ENCODE data around the gene ARIH1. TPM values are rescaled to one million over a fixed set of nuclear protein-coding genes. Genes with fewer than 3 reads are reported as not detected.
A peak's percentile ranks its signal among the peaks of the same experiment; 100 is the strongest.

ARIH1 gene
- total and polyA plus RNA-seq, 2 experiments from 2014 or later = 30.5 to 48.6 TPM

- TF ChIP-seq, protein P1, sequence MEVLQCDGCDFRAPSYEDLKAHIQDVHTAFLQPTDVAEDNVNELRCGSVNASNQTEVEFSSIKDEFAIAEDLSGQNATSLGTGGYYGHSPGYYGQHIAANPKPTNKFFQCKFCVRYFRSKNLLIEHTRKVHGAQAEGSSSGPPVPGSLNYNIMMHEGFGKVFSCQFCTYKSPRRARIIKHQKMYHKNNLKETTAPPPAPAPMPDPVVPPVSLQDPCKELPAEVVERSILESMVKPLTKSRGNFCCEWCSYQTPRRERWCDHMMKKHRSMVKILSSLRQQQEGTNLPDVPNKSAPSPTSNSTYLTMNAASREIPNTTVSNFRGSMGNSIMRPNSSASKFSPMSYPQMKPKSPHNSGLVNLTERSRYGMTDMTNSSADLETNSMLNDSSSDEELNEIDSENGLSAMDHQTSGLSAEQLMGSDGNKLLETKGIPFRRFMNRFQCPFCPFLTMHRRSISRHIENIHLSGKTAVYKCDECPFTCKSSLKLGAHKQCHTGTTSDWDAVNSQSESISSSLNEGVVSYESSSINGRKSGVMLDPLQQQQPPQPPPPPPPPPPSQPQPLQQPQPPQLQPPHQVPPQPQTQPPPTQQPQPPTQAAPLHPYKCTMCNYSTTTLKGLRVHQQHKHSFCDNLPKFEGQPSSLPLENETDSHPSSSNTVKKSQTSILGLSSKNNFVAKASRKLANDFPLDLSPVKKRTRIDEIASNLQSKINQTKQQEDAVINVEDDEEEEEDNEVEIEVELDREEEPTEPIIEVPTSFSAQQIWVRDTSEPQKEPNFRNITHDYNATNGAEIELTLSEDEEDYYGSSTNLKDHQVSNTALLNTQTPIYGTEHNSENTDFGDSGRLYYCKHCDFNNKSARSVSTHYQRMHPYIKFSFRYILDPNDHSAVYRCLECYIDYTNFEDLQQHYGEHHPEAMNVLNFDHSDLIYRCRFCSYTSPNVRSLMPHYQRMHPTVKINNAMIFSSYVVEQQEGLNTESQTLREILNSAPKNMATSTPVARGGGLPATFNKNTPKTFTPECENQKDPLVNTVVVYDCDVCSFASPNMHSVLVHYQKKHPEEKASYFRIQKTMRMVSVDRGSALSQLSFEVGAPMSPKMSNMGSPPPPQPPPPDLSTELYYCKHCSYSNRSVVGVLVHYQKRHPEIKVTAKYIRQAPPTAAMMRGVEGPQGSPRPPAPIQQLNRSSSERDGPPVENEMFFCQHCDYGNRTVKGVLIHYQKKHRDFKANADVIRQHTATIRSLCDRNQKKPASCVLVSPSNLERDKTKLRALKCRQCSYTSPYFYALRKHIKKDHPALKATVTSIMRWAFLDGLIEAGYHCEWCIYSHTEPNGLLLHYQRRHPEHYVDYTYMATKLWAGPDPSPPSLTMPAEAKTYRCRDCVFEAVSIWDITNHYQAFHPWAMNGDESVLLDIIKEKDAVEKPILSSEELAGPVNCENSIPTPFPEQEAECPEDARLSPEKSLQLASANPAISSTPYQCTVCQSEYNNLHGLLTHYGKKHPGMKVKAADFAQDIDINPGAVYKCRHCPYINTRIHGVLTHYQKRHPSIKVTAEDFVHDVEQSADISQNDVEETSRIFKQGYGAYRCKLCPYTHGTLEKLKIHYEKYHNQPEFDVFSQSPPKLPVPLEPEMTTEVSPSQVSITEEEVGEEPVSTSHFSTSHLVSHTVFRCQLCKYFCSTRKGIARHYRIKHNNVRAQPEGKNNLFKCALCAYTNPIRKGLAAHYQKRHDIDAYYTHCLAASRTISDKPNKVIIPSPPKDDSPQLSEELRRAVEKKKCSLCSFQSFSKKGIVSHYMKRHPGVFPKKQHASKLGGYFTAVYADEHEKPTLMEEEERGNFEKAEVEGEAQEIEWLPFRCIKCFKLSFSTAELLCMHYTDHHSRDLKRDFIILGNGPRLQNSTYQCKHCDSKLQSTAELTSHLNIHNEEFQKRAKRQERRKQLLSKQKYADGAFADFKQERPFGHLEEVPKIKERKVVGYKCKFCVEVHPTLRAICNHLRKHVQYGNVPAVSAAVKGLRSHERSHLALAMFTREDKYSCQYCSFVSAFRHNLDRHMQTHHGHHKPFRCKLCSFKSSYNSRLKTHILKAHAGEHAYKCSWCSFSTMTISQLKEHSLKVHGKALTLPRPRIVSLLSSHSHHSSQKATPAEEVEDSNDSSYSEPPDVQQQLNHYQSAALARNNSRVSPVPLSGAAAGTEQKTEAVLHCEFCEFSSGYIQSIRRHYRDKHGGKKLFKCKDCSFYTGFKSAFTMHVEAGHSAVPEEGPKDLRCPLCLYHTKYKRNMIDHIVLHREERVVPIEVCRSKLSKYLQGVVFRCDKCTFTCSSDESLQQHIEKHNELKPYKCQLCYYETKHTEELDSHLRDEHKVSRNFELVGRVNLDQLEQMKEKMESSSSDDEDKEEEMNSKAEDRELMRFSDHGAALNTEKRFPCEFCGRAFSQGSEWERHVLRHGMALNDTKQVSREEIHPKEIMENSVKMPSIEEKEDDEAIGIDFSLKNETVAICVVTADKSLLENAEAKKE (CRISPR knock-in tag; IDR thresholded peaks at IDR 0.05) = no peak
- TF ChIP-seq ZNF331 (CRISPR knock-in tag; IDR thresholded peaks at IDR 0.05; ENCODE audit: low read depth) (no peak), NANOG (IDR thresholded peaks at IDR 0.05; ENCODE audit: borderline replicate concordance) (no peak), EZH2 (IDR thresholded peaks at IDR 0.05; ENCODE audit: low read depth, unreplicated experiment) (no peak), ZNF114 (CRISPR knock-in tag; IDR thresholded peaks at IDR 0.05) (no peak), ETS1 (IDR thresholded peaks at IDR 0.05) (no peak), POLR2AphosphoS5 (IDR thresholded peaks at IDR 0.05; ENCODE audit: low read depth) (no peak)
Measured at GRCh38 chr15:72511536-72511935, 37.4 kb downstream of the ARIH1 start (continued).

DNA sequence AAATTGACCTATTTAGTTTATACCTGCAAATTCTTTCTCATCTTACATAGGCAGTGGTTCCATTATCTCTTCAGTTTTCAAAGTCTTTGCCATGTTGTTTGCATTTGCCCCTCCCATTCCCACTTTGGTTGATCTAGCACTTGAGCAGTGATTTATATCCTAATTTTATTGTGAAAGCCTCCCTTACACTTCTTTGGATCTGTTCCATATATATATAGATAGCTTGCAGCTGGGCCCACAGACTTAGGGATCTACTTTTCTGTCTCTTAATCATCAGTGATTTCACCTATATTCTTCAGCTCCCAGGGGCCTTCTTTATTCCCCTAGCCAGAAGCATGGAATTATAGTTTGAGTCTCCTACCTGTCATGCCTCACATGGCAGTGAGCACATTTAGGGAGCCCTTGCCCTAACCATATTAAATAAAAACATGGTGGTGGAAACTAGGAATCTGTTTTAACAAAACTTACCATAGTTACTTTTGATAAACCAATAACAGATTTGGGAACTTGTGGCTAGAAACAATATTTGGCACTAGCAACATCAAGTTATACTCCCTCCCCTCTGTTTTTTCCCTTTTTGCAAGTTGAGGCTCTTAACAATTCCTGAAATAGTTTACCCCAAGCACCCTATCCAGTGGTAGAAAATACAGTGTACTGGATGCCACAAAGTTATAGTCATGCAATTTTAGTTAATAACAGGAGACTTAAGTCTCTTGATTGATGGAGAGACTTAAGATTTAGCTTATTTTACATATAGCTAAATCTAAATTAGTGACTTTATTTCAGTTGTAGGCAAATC lies 41.7 kb downstream of the ARIH1 start:
- peaks cover 7% of the 10 kb centered on the region for H3K27me3 Mint-ChIP-seq (ENCODE audit: insufficient read depth, low read depth, poor library complexity)
- DNase-seq (ENCODE audit: low spot score) (no peak), ATAC-seq (no peak)
- no peaks in the 10 kb centered on the region; the same call in 1 of the 2 replicates for H3K36me3 ChIP-seq (ENCODE audit: insufficient read depth)
- H3K4me2 ChIP-seq = no peak overlapping the region
- H3K4me1 Mint-ChIP-seq = peaks cover 15% of the 10 kb centered on the region
- peaks cover 8% of the 10 kb centered on the region for H3K36me3 Mint-ChIP-seq (ENCODE audit: low read depth)
- H3K27ac Mint-ChIP-seq = peak overlapping the region; percentile 64; the same call in 1 of the 2 replicates
- H3K4me1 ChIP-seq (ENCODE audit: insufficient read depth) = no peaks in the 10 kb centered on the region
- H3K4me3 ChIP-seq = no peak overlapping the region
- H3K27me3 ChIP-seq (ENCODE audit: insufficient read depth) = no peaks in the 10 kb centered on the region
- no peaks in the 10 kb centered on the region for H3K9me3 Mint-ChIP-seq
- peaks cover 97% of the 10 kb centered on the region for H3K79me2 ChIP-seq (replicated peaks; ENCODE audit: insufficient read depth)
- no peaks in the 10 kb centered on the region for H3K9me2 ChIP-seq (ENCODE audit: insufficient read depth)
- H3K4me3 Mint-ChIP-seq = no peak overlapping the region
- no peaks in the 10 kb centered on the region for H3F3A ChIP-seq (replicated peaks; ENCODE audit: low read depth)
- no peak overlapping the region for H3K27ac ChIP-seq (ENCODE audit: low read depth)
- H2AFZ ChIP-seq = no peak overlapping the region
- peaks cover 30% of the 10 kb centered on the region for H4K20me1 ChIP-seq (replicated peaks; ENCODE audit: insufficient read depth)
- TF ChIP-seq STAT1 (IDR thresholded peaks at IDR 0.05; ENCODE audit: unreplicated experiment) = no peak
- TF ChIP-seq ETS1 (IDR thresholded peaks at IDR 0.05) = no peak
